Measurements from ENCODE around the gene INPP4B.

GRCh38 chr4:142373610-142374009, 472.5 kb downstream of the INPP4B start:
- TF ChIP-seq EZH2phosphoT487 (IDR thresholded peaks at IDR 0.05; ENCODE audit: borderline replicate concordance, low read length), result no peak
- TF ChIP-seq, protein P1, sequence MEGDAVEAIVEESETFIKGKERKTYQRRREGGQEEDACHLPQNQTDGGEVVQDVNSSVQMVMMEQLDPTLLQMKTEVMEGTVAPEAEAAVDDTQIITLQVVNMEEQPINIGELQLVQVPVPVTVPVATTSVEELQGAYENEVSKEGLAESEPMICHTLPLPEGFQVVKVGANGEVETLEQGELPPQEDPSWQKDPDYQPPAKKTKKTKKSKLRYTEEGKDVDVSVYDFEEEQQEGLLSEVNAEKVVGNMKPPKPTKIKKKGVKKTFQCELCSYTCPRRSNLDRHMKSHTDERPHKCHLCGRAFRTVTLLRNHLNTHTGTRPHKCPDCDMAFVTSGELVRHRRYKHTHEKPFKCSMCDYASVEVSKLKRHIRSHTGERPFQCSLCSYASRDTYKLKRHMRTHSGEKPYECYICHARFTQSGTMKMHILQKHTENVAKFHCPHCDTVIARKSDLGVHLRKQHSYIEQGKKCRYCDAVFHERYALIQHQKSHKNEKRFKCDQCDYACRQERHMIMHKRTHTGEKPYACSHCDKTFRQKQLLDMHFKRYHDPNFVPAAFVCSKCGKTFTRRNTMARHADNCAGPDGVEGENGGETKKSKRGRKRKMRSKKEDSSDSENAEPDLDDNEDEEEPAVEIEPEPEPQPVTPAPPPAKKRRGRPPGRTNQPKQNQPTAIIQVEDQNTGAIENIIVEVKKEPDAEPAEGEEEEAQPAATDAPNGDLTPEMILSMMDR (conservative IDR thresholded peaks at IDR 0.05; ENCODE audit: low read depth, low read length), result no peak

Measured in PC-3 (cell line).